GM12865 (cell line): ENCODE results near the gene CELF4.

ENCODE experiments used
- DNase-seq: peaks from one replicate; pipeline ENCODE4 v3.0.0; 2010; ENCODE audit warnings: low read depth
- H3K4me3 ChIP-seq: 2 replicates; pipeline ENCODE4 v1.5.1; 2011; ENCODE audit warnings: mild to moderate bottlenecking, low read depth, low read length, control low read depth
- CTCF ChIP-seq: IDR thresholded peaks from 2 replicates; pipeline ENCODE4 v1.5.1; 2011; ENCODE audit warnings: low read length, control low read depth, low read depth, inconsistent platforms; ENCODE audit not compliant: insufficient read depth; ENCODE audit errors: missing control alignments

Gene CELF4

GRCh38 chr18:37565101-37565976, at the start of gene CELF4:
TSS of gene CELF4 (minus strand) at chr18:37565798.
- no peak for DNase-seq

DNA sequence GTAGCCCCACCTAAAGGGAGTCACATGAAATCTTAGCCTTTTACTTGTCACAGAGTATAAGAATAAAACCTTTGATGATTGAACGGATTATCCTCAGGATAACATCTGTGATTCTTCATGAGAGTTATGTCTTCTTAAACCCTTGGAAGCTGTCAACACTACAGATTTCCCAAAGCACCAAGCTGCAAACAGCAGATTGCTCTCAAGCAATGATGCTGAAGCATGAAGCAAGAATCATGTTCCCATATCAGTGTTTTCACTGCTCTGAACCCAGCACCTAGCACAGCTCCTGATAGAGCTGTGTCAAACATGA, 47.6 kb upstream of the CELF4 start:
- TF ChIP-seq CTCF, result no peak
- no peak for DNase-seq
- no peak overlapping the region for H3K4me3 ChIP-seq

More at GRCh38 chr18:37565101-37565976, at the start of gene CELF4:
- TF ChIP-seq CTCF, result no peak
- H3K4me3 ChIP-seq, result no peak within 1 kb of the TSS

DNA sequence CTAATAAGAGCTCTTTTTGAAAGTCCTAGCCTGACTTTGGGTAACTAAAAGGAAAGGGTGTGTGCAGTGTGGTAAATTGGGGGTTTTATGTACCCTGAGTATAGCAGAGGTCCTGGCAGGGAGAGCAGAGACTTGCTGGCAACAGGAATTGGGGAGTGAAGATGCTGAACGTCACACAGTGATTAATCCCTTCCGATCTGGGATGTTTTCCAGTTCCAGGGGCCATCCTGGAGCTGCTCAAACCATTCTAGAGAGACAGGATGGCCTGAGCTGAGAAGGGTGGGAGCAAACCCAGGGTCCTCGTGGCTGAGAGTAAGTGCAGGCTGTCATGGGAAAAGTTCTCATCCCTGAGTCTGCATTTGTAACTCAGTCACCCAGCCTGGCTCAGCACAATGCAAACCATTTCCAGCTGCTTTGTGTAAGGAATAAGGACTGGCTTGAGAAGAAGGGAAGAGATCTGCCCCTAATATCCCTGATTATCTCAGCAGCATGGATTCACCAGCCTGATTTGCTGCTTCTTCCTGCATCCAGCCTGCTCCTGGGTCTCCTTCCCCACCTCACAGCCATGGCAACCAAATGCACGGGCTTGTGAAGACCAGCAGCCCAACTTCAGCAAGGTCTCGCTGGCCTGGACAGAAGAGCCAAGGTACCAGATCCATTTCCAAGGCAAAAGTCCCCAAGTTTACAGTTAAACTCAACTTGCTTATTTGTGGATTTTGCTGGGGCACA, 47.1 kb upstream of the CELF4 start:
- no peak overlapping the region for H3K4me3 ChIP-seq
- no peak for TF ChIP-seq CTCF
- no peak for DNase-seq

DNA sequence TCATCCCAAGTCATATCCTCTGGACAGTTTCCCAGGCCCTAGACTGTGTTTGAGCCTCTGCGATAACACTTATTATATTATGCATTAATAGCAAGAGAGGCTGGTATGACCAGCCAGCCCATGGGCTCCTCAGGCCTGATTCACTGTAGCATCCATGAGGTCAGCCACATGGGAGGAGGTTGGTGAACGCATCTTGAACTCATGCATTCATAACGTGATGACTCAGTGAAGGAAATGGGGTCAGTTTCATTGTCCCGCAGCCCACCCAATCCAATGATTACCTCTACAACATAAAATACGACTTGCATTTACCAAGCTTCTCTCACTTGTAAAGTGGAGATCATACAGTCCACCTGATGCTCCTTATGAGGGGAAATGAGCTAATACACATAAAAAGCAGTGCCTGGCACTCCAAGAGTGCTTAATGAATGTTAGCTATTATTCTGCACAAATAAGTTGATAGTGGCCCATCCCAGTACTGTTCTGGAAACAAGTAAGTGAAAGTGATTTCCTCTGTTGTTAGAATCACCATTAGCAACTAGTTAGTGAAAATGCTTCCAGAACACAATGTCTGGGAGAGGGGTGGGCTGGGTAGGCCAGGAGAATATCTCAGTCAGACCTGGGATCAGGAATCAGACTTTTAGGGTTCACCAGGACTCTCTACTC, 46.1 kb upstream of the CELF4 start:
- no peak for TF ChIP-seq CTCF
- H3K4me3 ChIP-seq, result no peak overlapping the region
- DNase-seq, result no peak

- DNase-seq, result no peak
- no peak for TF ChIP-seq CTCF
- H3K4me3 ChIP-seq, result no peak overlapping the region
Observed at GRCh38 chr18:37608876-37609275, 43.3 kb upstream of the CELF4 start.

GRCh38 chr18:37607281-37607680, 41.7 kb upstream of the CELF4 start:
- H3K4me3 ChIP-seq, result no peak overlapping the region
- no peak for DNase-seq
- no peak for TF ChIP-seq CTCF
